Right cardiac atrium (tissue), 5 donors: ENCODE measurements around the gene HOPX. TPM values are rescaled to one million over a fixed set of nuclear protein-coding genes. Genes with fewer than 3 reads are reported as not detected.
"Not testable (repeated sequence)": the region's sequence is repeated elsewhere in the genome, so short reads cannot be mapped to it uniquely, and the experiment has no call there.

Experiments used
- ATAC-seq, 2 donors: fragments of 200-7000 bp; cut with Tn5 transposase; one replicate each; pipeline versions ENCODE4 v1.8.0 to v1.9.1; 2020; ENCODE audit warnings: moderate library complexity in 2 of 2, mild to moderate bottlenecking in 1 of 2
- DNase-seq, 3 donors: peaks; one replicate each; pipeline ENCODE4 v3.0.0-alpha.2; 2020
- H3K27ac ChIP-seq: one replicate; pipeline ENCODE4 v1.5.1; 2013; ENCODE audit warnings: mild to moderate bottlenecking, low read length, control low read depth, moderate library complexity
- H3K27me3 ChIP-seq: one replicate; pipeline ENCODE4 v1.6.1; 2013; ENCODE audit not compliant: control insufficient read depth, insufficient read depth
- H3K4me1 ChIP-seq: one replicate; pipeline ENCODE4 v1.6.1; 2013; ENCODE audit warnings: low read length; ENCODE audit not compliant: control insufficient read depth, insufficient read depth
- H3K4me3 ChIP-seq: one replicate; pipeline ENCODE4 v1.5.1; 2013; ENCODE audit warnings: low read length, control low read depth
- H3K9me3 ChIP-seq: one replicate; pipeline ENCODE4 v1.6.1; 2013; ENCODE audit warnings: low read length; ENCODE audit not compliant: control insufficient read depth
- WGBS: extraction: QIAGEN DNeasy Blood & Tissue Kit; methylation state at CpG from one replicate; pipeline ENCODE4 v1.1.7; 2013; 5-methylcytosine and 5-hydroxymethylcytosine counted together
- intact Hi-C, 4 donors: fragments of 100-400 bp; cut with DNase I; formaldehyde crosslinking; loops; one replicate each; pipeline versions ENCODE4 v1.11.0 to v1.14.0; 2022 to 2023
- long read RNA-seq, 4 donors: library from polyadenylated mRNA; unstranded; transcript quantifications; one replicate each; pipeline ENCODE4 v2.0.0, GENCODE V29; 2020 to 2021
- polyA plus RNA-seq: library from polyadenylated mRNA; stranded (reverse); fragments of 200-250 nt; gene quantifications from one replicate; pipeline ENCODE4 v1.2.3, GENCODE V29; 2013
- total RNA-seq, 4 donors: library from RNA; stranded (reverse); fragmentation: NEBNext Ultra II Directional; extraction: Animal tissue kit (Norgen Biotek cat#: 25700); gene quantifications; one replicate each; pipeline ENCODE4 v1.2.1, GENCODE V29; 2021
- donor health status: healthy with polysubstance abuse.
- donor health status: DM: no; HTN: yes; CAD: no.
- donor health status: DM: no; HTN: no; CAD: no.
- donor health status: DM: no; HTN: yes; CAD: no; lungs with severe emphysema.
- donor health status: DM: yes; HTN: yes; CAD: no.

HOPX gene
- total RNA-seq (10 to 100 TPM; 30.6 to 82.1 (median 56.7) TPM), polyA plus RNA-seq (159 TPM)
- long read RNA-seq, donor 1, transcript HOPX-206 (2 exons, 1,248 nt): minor isoform, 8 of 50 reads
- long read RNA-seq, donor 1, transcript HOPX-202 (3 exons, 1,611 nt): major isoform, 20 of 50 reads
- long read RNA-seq, donor 1, transcript HOPX-201 (3 exons, 1,129 nt): minor isoform, 12 of 50 reads
- long read RNA-seq, donor 1, partial matches to known transcripts: 0 of 50 reads
- long read RNA-seq, donor 1, other reads (novel, unspliced or antisense): 5 of 50 reads
- long read RNA-seq, donor 2, transcript HOPX-202 (3 exons, 1,611 nt): major isoform, 16 of 34 reads
- long read RNA-seq, donor 2, transcript HOPX-206 (2 exons, 1,248 nt): minor isoform, 11 of 34 reads
- long read RNA-seq, donor 2, partial matches to known transcripts: 0 of 34 reads
- long read RNA-seq, donor 2, other reads (novel, unspliced or antisense): 1 of 34 reads
- long read RNA-seq, donor 3, transcript HOPX-202 (3 exons, 1,611 nt): minor isoform, 7 of 24 reads
- long read RNA-seq, donor 3, transcript HOPX-206 (2 exons, 1,248 nt): major isoform, 8 of 24 reads
- long read RNA-seq, donor 3, partial matches to known transcripts: 0 of 24 reads
- long read RNA-seq, donor 3, other reads (novel, unspliced or antisense): 3 of 24 reads
- long read RNA-seq, donor 4, transcript HOPX-202 (3 exons, 1,611 nt): major isoform, 7 of 17 reads
- long read RNA-seq, donor 4, partial matches to known transcripts: 0 of 17 reads
- long read RNA-seq, donor 4, other reads (novel, unspliced or antisense): 0 of 17 reads

DNA sequence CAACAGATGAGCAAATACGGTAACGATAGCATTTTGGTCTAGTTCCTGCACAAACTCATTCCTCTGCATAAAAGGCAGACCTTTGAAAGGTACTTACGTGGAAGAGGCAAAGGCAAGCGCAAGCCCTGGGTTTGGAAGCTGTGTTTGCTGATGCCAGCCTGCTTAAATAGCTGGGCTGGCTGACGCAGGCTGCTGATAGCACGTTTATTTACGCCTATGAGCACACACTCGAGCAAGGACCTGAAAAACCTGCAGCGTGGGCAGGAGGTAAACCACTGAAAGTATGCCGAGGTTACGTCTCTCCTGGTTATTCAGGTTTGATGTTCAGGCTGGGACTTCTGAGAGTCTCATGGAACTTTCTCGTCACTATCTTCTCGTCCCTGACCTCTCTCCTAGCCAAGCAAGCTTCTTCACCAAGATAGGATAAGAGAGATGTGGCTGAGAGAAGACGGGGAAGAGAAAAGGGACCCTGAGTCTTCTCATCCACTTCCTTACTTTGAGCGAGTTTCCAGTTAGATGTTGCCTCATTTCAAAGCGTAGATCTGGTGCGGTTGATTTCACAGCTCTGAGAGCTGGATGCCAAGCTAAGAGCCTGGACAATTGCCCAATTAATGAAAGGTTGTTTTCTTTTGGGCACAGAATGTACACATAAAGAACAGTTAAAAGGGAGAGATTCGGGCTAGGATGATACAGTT, at the start of gene HOPX:
TSS of gene HOPX (minus strand) at position 139 of the 695 bp plus-strand sequence. CDS start 23,480 bp downstream, outside the sequence.
- ATAC-seq (peak; percentile 74 to 78), DNase-seq (no peak)
- Histone ChIP-seq H3K27ac (peak within 1 kb of the TSS; percentile 11), H3K4me3 (peak within 1 kb of the TSS; percentile 32), H3K27me3 (no peaks in the 10 kb centered on the region), H3K4me1 (peaks cover 6% of the 10 kb centered on the region), H3K9me3 (no peaks in the 10 kb centered on the region)
- intact Hi-C loops: no loop called here
- 23% methylated on average over 18 of the region's 18 CpGs for WGBS

- intact Hi-C loops: no loop called here
- DNase-seq (no peak), ATAC-seq (no peak)
- H3K4me1 ChIP-seq: no peaks in the 10 kb centered on the region
- 91% methylated on average over 5 of the region's 5 CpGs for WGBS
- H3K27me3 ChIP-seq: no peaks in the 10 kb centered on the region
- H3K27ac ChIP-seq: no peak overlapping the region
- H3K9me3 ChIP-seq: no peaks in the 10 kb centered on the region
- no peak overlapping the region for H3K4me3 ChIP-seq
Observed at GRCh38 chr4:56730097-56730496, 49.0 kb upstream of the HOPX start.

DNA sequence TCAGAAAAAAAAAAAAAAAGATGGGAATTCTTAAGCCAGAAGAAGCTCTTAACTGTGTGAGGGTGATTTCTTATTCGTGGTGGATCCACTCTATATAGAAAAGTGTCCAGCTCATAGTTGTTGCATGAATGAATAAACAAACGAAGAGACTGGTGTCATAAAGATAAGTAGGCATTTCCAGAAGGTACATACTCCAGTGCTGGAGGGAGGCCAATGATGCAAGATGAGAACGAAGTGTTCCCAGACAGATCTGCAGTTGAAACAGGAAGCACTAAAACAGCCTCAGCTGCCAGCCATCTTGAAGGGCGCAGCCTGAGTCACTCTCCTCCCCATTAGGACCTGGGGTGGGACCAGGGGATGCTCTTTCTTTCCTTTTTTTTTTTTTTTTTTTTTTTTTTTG, 47.4 kb upstream of the HOPX start:
- Histone ChIP-seq H3K4me3 (no peak overlapping the region), H3K27me3 (no peaks in the 10 kb centered on the region), H3K9me3 (no peaks in the 10 kb centered on the region), H3K4me1 (no peaks in the 10 kb centered on the region), H3K27ac (peak overlapping the region; percentile 22)
- peak; percentile 89 to 90 for ATAC-seq
- intact Hi-C loops: no loop called here
- 22% methylated on average over 4 of the region's 4 CpGs for WGBS
- DNase-seq: peak; percentile 61 to 68 (median 64)

DNA sequence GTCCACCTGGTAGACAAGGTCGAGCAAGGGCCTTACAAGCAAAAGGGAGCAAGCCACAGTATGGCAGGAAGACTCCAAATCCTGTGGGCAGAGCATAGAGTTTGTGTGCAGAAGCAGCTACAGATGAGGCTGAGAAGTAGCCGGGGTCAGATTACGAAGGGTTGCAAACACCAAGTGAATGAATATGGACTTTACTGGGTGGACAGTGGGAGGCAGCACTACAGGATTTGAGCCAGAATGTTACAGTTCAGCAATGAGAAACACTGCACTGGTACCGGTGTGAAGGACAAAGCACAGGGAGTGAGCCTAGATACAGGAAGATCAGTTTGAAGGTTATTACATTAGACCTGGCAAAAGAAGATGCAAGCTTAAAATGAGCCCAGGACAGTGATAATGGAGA, 46.1 kb upstream of the HOPX start:
- no peak for DNase-seq
- no peak overlapping the region for H3K4me3 ChIP-seq
- no peak for ATAC-seq
- WGBS: 62% methylated on average over 4 of the region's 4 CpGs
- no peak overlapping the region for H3K27ac ChIP-seq
- no peaks in the 10 kb centered on the region for H3K9me3 ChIP-seq
- no peaks in the 10 kb centered on the region for H3K4me1 ChIP-seq
- H3K27me3 ChIP-seq: no peaks in the 10 kb centered on the region
- intact Hi-C loops: no loop called here

- H3K4me3 ChIP-seq, intact Hi-C loops, H3K27me3 ChIP-seq, H3K4me1 ChIP-seq, H3K9me3 ChIP-seq, DNase-seq, H3K27ac ChIP-seq, ATAC-seq: not testable (repeated sequence)
- WGBS: 98% methylated on average over 1 of the region's 1 CpG
Observed at GRCh38 chr4:56726593-56726992, 45.5 kb upstream of the HOPX start.

- intact Hi-C loops: no loop called here
- no peak overlapping the region for H3K4me3 ChIP-seq
Observed at GRCh38 chr4:56723659-56724230, 42.6 kb upstream of the HOPX start.

DNA sequence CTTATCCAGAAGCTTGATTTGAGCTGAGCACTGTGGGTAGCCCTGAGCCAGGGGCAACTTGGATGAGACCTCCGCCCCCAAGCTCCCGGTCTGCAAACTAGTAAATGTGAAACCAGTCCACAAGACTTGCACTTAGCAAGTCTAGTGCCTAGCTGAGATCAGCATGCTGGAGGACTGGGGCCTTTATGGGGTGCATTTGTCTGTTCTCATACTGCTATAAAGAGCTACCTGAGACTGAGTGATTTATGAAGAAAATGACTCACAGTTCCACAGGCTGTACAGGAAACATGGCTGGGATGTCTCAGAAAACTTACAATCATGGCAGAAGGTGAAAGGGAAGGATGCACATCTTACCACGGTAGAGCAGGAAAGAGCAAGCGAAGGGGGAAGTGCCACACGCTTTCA, 42.1 kb upstream of the HOPX start:
- Histone ChIP-seq H3K27me3 (no peaks in the 10 kb centered on the region), H3K4me3 (no peak overlapping the region), H3K27ac (no peak overlapping the region), H3K9me3 (no peaks in the 10 kb centered on the region), H3K4me1 (no peaks in the 10 kb centered on the region)
- 74% methylated on average over 5 of the region's 5 CpGs for WGBS
- intact Hi-C loops: no loop called here
- DNase-seq (no peak), ATAC-seq (no peak)

More at GRCh38 chr4:56723659-56724230, 42.6 kb upstream of the HOPX start:
- 77% methylated on average over 2 of the region's 2 CpGs for WGBS
- DNase-seq (no peak), ATAC-seq (no peak)
- Histone ChIP-seq H3K27me3 (no peaks in the 10 kb centered on the region), H3K4me1 (no peaks in the 10 kb centered on the region), H3K9me3 (no peaks in the 10 kb centered on the region), H3K27ac (no peak overlapping the region)

DNA sequence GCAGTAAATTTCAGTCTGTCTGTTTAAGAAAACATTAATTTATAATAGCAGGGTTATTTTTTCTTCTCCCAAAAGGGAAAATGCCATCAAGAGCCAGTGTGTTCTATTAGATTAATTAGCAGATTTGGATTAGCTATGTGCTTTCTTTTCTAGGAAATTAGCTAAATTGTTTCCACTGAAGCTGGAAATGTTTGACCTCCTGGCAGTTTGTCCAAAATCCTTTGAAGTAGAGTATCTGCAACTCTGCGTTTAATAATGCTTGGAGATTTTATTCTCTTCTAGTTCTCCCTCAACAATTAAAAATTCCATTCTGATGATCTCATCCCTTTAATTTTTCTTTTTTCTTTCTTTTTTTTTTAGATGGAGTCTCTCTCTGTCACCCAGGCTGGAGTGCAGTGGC, 27.1 kb upstream of the HOPX start:
- 41% methylated on average over 1 of the region's 1 CpG for WGBS
- Histone ChIP-seq H3K4me3 (no peak overlapping the region), H3K9me3 (no peaks in the 10 kb centered on the region), H3K27me3 (no peaks in the 10 kb centered on the region), H3K4me1 (no peaks in the 10 kb centered on the region), H3K27ac (no peak overlapping the region)
- ATAC-seq: no peak
- no peak for DNase-seq
- intact Hi-C loops: no loop called here

- H3K4me3 ChIP-seq: no peak overlapping the region
- no peaks in the 10 kb centered on the region for H3K27me3 ChIP-seq
- H3K4me1 ChIP-seq: no peaks in the 10 kb centered on the region
- intact Hi-C loops: no loop called here
- no peaks in the 10 kb centered on the region for H3K9me3 ChIP-seq
- ATAC-seq (no peak), DNase-seq (no peak)
- no peak overlapping the region for H3K27ac ChIP-seq
Observed at GRCh38 chr4:56705966-56706365, 24.9 kb upstream of the HOPX start.

DNA sequence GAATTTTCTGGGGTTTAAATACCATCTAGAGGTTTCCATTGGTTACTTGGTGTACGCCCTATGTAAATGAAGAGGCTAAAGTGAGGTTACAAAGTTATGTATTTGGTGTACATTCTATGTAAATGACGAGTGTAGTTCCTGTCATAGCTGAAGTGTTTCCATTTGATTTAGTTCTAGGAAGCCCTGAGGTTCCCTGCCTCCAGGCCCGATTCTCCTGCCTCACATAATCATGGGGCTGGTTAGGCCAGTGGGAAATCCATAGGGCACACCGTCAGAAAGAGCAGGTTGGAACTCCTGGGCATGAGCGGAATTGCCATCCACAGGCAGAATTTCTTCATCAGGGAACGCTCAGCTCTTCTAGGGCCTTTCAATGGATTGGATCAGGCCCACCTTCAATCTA, 24.2 kb upstream of the HOPX start:
- Histone ChIP-seq H3K9me3 (no peaks in the 10 kb centered on the region), H3K4me1 (no peaks in the 10 kb centered on the region), H3K27ac (no peak overlapping the region), H3K27me3 (no peaks in the 10 kb centered on the region), H3K4me3 (no peak overlapping the region)
- intact Hi-C loops: no loop called here
- ATAC-seq (no peak), DNase-seq (no peak)
- WGBS: 97% methylated on average over 6 of the region's 6 CpGs
